NT2/D1 (cell line): ENCODE data around the gene TMEM98.

Experiments used
- SUZ12 ChIP-seq: IDR thresholded peaks from 2 replicates; pipeline ENCODE4 v1.6.1; 2011; ENCODE audit not compliant: insufficient read length, insufficient read depth; ENCODE audit errors: extremely low read depth
- YY1 ChIP-seq: IDR thresholded peaks from 2 replicates; pipeline ENCODE4 v1.6.1; 2011; ENCODE audit not compliant: insufficient read length, insufficient read depth

GRCh38 chr17:32953857-32954256 lies 25.9 kb downstream of the TMEM98 start:
- no peak for TF ChIP-seq YY1
- no peak for TF ChIP-seq SUZ12
